GM19397 (cell line): ENCODE data around the gene TMEM272.

Experiments used
- ATAC-seq: cut with Tn5 transposase; IDR thresholded peaks from one replicate; pipeline ENCODE4 v1.9.1; 2021; ENCODE audit warnings: mild to moderate bottlenecking, moderate library complexity; ENCODE audit not compliant: unreplicated experiment

TMEM272 gene

DNA sequence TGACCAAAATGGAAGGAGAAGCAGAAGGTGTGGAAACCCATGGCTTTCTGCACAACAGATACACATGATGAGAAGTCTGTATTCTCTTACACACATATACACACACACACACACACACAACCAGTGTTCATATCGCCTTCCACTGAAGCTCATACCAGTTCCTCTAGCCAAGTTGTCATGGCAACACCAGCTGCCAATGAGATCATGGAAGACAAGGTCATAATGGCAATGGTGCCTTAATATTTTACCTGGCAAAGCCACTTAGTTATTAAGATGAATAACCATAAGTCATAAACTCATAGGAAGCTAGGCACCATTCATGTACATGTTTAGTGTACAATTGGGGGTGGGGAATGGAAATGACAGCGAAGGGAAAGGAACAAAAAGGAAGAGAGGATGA is 38.4 kb downstream of the TMEM272 start:
- no peak for ATAC-seq

DNA sequence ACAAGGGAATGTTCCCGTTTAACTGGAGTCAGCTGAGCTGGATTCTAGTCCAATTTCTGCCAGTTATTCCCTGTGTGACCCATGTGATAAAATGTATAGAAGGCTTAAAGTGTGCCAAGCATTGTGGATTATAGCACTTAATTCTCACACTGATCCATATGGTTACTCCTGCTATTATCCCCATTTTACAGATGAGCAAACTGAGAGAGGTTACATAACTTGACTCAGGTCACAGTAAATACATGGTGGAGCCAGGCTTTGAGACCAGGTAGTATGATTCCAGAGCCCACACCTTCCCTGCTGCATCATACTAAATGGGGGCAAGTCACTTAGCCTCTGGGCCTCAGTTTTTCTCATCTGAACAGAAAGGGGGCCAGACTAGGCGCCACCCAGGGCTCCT is 39.1 kb downstream of the TMEM272 start:
- ATAC-seq, result no peak

DNA sequence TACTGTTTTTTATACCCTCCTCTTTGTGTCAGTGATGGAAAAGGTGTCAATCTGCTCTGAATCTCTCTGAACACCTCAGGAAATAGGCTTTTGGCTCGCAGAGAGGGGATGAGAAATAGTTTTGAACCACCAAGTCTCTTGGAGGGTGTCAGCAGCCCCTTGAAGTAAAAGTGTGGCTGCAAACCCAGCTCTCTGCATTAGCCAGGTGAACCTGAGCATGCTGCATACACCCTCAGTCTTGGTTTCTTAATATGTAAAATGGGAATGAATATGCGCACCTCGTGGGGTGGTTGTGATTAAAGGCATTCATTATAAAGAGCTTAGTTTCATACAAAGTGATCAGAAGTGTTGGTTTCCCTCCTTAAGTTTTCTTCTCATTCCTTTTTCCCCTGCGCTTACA is 39.7 kb downstream of the TMEM272 start:
- no peak for ATAC-seq

DNA sequence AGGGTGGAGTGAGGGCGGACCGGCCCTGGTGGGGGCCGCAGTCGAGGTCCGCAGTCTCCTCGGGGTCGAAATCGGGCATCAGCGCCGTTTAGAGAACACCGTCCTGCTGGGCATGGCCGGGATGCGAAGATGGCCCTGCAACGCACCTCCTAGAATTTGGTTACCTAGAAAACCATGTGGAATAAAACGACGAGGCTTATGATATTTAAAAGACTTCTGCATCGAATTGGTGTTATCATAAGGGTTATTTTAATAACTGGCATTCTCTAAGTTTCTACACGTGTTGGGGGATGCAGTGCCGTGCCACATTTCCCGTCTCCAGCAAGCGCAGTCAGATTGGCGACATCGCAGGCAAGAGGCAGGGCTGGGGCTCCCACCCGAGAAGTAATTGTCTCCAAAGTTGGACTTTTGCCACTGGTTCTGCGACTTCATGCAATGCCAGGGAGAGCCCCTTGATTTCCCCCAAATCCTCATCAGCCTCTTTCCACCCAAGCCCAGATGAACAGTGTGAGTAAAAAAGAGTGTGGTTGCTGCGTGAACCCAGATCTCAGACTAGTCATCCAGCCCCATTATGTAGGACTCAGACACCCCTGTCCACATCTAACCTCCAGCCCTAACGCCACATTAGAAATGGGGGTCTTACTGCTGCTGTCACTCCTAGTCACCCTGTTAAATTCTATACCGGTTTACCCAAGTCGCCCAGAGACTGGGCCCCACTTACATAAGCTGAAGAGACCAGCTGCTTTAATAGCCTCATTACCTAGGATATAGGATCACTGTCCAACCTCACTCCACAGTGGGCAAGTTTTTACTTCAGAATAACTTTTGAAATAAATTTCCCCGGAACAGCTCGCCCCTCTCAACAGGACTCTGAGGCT is 40.4 kb downstream of the TMEM272 start:
- no peak for ATAC-seq

DNA sequence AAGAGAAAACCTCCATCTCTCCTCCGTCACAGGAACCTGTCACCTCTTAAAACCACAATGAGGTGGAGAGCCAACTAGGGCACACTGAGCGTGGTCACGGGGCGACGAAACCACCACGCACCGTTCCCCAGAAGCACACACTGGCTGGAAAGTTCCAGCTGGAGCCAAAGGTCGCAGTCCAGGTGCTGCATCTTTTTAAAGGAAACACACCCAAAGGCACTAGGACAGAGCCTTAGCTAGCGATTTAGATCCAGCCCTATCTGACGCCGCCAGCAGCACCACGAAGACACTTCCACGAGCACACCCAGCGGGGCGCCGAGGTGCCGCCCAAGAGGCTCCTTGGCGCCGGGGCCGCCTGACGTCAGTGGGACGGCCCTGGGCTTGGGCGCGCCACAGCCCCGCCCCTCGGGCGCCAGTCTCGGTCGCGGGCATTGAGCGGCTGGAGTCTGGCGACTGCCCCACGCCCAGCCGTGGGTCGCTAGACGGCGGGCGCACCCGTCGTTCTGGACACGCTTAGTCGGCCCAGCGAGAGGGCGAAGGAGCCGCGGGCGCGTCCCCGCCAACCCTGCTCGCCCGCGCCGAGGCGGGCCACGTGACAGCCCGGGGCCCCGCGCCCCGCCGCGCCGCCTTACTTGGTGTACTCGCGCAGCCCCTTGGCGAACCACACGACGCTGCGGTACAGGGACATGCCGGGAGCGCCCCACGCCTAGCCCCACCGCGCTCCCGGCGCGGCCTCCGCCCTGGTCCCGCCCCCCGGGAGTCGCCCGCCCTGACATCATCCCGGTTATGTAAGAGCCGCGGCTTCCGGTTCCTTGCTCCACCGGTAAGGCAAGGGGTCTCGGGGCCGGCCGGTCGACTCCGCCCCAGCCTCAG is 41.3 kb downstream of the TMEM272 start, which contains the start of gene DHRS12:
TSS of gene DHRS12 (minus strand) at position 742 of the 873 bp plus-strand sequence. CDS start 4,504 bp downstream, outside the sequence.
- peak; percentile 93 for ATAC-seq

DNA sequence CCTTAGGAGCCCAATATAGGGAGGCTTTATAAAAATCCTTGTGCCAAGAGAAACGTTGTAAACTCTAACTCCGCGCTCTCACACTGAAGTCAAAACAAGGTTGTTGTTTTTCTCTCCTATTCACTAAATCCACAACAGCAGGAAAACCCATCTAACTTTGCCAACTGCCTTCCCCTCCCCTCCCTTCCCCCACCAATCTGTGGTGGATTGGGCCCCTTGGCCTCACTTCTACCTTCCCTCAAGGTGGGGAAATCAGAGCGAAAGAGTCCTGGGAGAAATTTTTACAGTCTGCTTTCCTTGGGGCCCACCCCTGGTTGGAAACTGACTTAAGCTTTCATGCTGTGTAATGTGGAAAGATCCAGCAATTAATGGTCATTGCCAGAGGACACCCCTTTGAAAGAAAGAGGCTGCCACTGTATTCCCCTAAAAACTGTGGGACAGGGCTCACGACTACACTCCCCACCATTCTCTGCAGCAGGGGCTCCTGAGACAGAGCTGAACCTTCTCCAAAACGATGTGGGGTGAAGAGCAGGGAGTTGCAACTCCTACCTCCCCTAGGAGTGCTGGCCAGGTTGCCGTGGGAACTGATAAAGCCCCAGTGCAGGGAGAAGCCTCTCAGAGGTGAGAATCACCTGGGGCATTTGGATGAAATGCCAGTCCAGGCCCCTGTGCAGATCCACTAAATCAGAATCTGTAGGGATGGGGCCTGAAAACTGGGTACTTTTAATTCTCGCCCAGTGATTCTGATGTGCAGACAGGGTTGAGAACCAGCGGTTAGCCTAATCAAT is 42.2 kb downstream of the TMEM272 start:
- ATAC-seq, result no peak

DNA sequence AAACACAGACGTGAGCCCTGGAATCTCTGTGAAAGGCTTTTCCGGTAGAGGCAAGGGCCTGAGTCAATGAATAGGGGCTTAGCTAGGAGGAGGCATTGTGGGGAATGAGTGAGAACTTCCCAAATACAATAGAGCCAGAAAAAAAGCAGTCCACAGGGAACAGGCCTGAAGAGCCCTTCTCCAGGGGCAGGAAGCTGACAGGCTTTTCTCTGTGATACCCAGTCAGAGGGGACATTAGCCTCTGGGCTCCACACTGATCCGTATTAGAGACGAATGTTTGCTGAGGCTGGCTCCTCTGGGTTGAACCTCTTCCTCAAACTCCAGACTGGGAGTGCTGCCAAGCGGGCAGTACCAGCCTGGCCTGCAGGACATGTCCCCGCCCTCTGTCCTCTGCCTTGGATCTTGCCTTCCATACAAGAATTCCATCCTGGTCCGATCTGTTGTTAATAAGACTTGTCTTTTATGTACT is 43.3 kb downstream of the TMEM272 start:
- ATAC-seq, result no peak

DNA sequence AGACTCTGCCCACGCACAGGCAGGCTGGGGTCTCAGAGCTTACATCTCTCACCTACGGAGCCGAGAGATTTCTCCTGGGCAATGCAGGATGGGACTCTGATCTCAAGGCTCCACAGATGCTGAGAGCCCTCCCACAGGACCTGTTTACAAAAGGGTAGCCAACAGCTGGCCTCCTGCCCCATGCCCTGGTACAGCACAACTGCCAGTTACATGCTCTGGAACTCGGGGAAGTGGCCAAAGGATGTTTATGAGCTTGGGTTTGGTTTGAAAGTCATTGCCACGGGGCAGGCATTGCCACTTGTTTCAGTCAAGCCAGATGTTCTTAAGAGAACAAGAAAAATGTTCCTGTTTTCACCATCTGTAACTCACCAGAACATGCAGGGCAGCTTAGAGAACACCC is 44.5 kb downstream of the TMEM272 start:
- ATAC-seq, result no peak

DNA sequence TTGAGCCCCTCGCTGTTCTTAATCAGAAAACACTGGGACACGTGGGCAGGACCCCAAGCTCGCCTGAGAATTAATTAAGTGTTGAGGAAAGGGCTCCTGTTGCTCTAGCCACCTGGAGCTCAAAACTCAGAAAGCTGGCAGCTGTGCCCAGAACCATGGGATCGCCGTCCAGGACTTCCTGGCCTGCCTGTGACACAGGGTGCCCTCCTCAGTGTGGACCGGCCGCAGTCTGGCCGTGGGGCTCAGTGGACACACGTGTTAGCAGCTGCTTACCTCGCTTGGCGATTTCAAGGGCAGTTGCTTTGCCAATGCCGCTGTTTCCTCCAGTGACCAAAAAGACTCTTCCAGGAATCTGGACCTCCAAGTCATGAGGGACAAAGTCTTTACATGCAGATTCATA is 45.7 kb downstream of the TMEM272 start:
- ATAC-seq, result no peak

DNA sequence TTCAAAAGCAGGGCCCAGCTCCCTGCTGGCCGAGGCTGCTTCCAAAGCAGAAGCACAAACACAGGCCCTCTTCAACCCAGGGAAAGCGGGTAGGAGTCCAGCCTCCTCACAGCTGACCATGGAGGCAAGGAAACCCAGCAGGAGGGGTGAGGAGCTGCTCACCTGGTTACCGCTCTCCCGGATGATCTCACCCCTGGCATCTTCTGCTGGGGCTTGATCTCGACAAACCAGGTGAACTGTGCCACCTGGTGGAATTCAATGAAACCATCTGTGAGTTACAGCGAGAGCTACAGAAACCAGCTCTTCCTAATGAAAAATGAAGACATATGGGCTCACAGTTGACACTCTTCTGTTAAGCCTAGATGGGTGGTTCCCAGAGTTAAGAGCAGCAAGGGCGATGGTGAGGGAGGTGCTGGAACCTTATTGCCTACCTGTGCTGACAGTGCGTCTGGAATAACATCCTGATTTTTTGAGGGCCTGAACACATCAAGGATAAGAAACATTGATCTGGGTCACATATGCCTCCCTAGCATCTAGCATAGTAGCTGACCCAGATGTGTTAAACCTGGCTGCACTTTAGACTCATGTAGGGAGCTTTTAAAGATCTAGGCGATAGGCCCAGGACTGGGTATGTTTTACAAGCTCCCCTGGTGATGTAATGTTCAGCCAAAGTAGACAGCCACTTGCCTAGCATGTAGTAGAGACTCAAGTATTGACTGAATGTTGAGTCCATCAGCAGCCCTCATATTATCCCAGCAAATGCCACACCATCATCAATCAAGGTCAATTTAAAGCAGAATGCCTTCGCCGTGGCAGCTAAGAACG is 47.1 kb downstream of the TMEM272 start:
- ATAC-seq, result no peak

DNA sequence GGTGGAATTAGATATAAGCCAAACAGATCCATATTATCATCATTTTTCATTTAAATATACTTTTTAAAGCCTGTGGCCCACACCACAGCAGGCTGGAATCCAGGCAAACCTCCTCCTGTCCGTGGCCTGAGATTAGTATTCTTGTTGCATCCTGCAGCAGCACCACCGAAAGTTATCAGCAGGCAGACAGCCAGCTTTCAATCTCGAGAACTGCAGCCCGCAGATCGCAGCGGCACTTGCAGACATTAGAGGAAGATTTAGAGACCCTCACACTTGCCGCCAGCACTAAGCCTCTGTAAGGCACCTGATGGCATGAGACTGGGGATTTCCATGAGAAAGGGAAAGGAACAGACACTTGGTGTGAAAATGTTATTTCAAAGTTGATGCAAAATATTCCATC is 48.4 kb downstream of the TMEM272 start:
- no peak for ATAC-seq

DNA sequence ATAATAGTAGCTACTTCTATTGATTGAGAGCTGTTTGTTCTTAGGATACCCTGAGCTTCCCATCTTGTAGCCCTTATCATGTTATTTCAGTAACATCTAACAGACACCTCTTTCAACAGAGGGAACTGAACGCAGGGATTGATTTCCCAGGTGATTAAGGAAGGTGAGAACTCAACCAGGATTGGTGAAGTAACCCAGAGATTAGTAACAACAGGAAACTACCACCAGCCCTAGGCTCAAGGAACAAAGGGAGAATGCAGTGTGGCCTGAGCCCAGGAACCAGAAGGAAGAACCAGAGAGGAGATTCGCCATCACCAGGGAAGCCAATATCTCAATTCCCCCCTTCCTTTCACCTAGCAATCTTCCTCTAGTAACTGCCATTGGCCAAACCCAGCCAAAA is 49.6 kb downstream of the TMEM272 start:
- no peak for ATAC-seq

DNA sequence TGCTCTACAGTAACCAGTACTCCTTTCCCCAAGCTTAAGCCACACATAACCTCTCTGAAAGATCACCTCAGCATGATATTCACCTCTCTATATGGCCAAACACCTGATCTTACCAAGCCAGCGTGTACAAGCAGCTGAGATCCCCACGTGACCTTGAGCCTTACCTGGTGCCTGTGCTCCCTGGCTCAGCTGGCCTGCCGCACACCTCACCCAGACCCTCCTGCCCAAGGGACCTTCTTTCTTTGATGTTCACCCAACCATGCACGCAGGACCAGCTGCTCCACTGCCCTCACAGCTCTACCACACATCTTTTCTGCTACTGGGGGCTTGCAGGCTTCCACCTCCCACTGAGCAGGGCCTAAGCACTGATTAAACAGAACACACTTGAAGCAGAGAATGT is 50.0 kb downstream of the TMEM272 start:
- peak; percentile 39 for ATAC-seq

DNA sequence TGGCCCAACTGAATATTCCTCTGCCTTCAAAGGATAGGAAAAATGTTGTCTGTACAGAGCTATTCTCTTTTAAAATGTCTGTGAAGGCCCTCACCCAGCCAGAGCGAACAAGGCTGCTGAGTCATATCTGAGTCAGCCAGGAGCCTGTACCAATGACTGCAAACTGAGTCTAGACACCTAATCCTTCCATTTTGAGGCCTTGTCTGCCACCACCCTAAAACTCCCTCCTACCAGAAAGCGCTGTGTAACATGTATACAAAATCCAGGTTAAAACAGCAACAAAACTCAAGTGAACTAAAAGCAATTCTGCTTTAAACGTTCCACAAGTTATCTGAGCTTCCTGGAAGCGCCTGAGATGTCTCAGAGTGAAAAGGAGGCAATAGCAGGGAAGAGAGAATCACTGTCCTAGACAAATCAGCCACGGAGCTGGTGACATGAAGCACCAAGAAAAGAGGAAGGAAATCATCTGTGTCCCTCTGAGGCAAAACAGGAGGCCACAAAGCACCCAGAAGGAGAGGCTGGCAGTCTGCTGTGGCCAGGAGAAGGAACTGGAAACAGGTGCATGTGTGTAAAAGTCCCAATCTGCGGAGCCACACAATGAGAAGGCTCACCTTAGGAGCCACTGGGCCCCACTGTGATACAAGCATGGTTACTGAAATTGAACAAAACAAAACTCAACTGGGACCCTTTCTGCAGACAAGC is 51.3 kb downstream of the TMEM272 start:
- ATAC-seq, result peak; percentile 52

DNA sequence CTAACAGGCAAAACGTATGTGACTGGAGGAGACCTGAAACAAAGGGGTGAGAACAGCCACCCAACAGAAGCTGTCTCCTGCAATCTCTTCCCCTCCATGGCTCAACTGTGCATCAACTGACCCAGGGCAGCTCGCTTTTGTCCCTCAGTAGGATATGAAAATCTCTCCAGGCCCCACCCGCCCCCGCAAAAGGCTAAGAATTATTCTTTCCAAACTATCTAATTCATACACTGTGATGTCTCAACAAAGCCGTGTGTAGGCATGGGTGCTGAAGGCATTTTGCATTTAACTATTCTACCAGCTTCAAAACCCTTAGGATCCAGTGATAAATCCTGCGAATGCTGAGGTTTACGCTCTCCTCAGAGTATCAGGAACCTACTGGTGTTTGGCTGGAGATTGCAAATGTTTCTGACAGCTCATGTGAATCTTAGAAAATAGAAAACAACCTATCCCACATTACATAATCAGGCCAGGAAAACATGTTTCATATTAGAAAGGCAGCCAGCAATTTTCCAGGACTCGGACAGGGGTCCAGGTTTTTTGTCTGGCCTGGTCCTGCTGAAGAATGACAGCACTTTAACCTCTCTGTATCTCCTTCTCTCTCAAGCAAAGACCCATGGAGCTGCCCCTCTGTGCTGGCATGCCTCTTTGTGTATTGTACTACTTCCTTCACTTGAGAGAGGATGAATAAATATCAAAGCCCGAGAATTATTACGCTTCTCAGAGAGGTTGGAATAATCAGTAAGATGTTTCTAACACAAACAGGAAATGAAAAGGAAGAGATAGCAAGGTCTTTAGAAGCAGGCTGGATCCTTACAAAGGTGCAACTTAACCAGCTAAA is 58.3 kb downstream of the TMEM272 start:
- no peak for ATAC-seq

DNA sequence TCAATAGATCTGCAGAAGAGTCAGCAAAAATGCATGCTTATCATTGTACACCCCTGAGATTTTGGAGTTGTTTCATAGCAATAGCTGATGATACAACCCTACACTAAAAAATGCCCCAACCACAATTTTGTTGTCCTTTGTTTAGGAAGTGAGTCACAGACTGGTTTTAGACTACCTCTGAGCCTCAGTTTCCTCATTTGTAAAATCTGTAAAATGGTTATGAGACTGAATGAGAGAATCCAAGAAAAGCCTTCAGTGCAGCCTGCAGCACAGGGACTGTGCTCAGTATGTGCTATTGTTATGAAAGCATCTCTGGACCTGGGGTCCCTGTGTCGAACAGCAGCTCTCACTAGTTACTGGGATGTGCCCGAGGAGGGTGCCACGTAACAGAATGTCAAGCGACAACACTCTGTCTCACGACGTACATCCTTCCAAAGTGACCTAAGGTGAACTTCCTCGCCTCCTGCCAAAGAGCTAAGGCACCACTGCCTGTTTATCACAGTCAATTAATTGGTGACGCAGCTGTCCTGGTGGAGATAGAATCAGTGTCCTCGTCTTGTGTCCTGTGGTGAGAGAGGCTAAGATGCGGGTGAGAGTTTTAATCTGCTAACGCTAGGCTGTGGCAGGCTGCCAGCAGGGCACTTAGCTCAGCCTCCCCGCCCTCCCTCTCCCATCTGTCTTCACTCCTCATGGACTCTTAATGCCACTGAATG is 59.1 kb downstream of the TMEM272 start:
- no peak for ATAC-seq

DNA sequence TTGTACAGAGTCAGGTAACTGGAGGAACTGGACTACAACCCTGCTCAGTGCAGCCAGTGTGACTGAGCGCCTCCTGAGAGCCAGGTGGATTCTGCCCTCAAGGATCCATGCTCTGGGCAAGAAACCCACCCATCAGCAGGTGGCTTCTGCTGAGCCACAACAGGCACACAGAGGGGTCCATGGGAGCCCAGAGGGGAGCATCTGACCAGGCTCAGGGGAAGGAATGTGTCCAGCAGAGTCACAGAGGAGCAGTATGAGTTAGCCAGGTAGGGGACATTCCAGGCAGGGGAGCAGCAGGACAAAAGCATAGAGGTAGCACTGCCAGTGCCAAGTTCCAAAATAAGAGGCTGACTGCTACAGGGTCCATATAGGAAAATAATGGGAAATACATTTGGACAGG is 60.9 kb downstream of the TMEM272 start:
- no peak for ATAC-seq
